GM12875 (cell line): ENCODE data around the gene MTNR1B.

Experiments used
- H3K4me3 ChIP-seq: one replicate; pipeline ENCODE4 v1.5.1; 2011; ENCODE audit warnings: low read depth, low read length, control low read depth
- TF ChIP-seq, protein P1 (sequence below): IDR thresholded peaks from 2 replicates; pipeline ENCODE4 v1.5.1; 2011; ENCODE audit warnings: low read depth, mild to moderate bottlenecking, control low read depth, inconsistent platforms, low read length, moderate library complexity, borderline replicate concordance; ENCODE audit not compliant: insufficient read depth

MTNR1B gene

GRCh38 chr11:93017821-93018690 lies 48.6 kb downstream of the MTNR1B start:
- H3K4me3 ChIP-seq = no peak overlapping the region
- TF ChIP-seq, protein P1, sequence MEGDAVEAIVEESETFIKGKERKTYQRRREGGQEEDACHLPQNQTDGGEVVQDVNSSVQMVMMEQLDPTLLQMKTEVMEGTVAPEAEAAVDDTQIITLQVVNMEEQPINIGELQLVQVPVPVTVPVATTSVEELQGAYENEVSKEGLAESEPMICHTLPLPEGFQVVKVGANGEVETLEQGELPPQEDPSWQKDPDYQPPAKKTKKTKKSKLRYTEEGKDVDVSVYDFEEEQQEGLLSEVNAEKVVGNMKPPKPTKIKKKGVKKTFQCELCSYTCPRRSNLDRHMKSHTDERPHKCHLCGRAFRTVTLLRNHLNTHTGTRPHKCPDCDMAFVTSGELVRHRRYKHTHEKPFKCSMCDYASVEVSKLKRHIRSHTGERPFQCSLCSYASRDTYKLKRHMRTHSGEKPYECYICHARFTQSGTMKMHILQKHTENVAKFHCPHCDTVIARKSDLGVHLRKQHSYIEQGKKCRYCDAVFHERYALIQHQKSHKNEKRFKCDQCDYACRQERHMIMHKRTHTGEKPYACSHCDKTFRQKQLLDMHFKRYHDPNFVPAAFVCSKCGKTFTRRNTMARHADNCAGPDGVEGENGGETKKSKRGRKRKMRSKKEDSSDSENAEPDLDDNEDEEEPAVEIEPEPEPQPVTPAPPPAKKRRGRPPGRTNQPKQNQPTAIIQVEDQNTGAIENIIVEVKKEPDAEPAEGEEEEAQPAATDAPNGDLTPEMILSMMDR = 0 out of 2 replicates have a peak, but pooled peaks have one; percentile 1

- TF ChIP-seq, protein P1 = no peak
- H3K4me3 ChIP-seq = no peak overlapping the region
Observed at GRCh38 chr11:93020248-93021046, 51.0 kb downstream of the MTNR1B start.

GRCh38 chr11:93024369-93024768 lies 54.9 kb downstream of the MTNR1B start:
- TF ChIP-seq, protein P1 = no peak
- H3K4me3 ChIP-seq = no peak overlapping the region

DNA sequence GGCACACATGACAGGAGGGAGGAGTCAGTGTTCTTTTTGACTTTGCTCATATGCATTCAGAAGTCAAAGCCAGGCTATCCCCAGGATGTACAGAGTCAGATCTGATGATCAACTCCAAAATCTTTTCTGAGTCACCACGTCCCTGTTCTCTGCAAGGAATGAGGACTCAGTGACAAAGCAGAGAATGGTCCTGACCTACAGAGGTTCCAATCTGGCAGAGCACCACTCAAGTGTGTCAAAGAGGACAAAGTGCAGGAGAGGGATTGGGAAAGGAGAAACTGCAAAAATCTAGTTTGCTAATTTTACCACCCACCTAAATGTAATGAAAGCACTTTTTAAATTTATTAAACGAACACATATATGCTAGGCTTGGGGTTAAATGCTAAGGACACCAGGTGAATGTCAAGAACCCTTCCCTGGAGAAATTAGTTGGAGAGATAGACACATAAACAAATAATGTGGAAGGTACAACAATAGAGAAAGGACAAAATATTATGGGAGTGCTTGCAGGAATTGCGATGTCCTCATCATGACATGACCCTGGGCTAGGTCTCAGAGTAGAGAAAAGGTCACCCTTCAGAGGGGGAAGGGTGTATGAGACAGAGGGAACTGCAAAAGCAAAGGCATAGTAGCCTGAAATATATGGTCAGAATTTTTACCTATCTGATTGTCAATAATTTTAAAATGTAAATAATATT lies 56.3 kb downstream of the MTNR1B start:
- TF ChIP-seq, protein P1 = no peak
- H3K4me3 ChIP-seq = no peak overlapping the region

GRCh38 chr11:93028960-93029522 lies 59.6 kb downstream of the MTNR1B start:
- no peak overlapping the region for H3K4me3 ChIP-seq
- TF ChIP-seq, protein P1 = no peak

DNA sequence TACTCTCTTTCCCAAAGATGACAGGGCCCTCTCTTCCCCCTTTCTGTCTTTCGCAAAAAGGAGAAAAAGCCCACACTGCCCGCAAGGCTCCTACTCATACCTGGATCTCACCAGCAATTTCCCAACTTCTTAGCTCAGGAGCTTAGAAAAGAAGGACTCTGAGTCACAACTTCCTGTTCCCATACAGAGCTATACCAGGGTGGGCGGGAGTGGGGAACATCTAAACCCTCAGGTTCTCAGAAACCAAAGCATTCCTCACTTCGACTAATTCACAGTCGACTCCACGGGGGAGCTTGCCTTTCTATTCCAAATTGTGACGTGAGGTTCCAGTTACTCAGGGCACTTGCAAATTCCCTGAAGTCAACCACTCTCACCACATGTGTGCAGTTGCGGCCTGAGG lies 61.9 kb downstream of the MTNR1B start:
- no peak overlapping the region for H3K4me3 ChIP-seq
- TF ChIP-seq, protein P1 = no peak
